SJSA1 (cell line): ENCODE measurements around the gene SLC38A6. TPM values are rescaled to one million over a fixed set of nuclear protein-coding genes. Genes with fewer than 3 reads are reported as not detected.

Experiments used
- DNase-seq, 2 experiments: peaks; one replicate each; pipeline ENCODE4 v3.0.0-alpha.2; 2015 to 2020; ENCODE audit warnings: low spot score in 2 of 2, low read depth in 1 of 2
- H3K27ac ChIP-seq: fragments of 250-450 bp; sonication (Bioruptor Pico); 2 replicates; pipeline ENCODE4 v1.5.1; 2020; ENCODE audit warnings: mild to moderate bottlenecking, moderate library complexity
- H3K27me3 ChIP-seq: fragments of 250-450 bp; sonication (Bioruptor Pico); replicated peaks from 2 replicates; pipeline ENCODE4 v1.5.1; 2020; ENCODE audit warnings: mild to moderate bottlenecking, moderate library complexity
- H3K36me3 ChIP-seq: fragments of 250-450 bp; sonication (Bioruptor Pico); 2 replicates; pipeline ENCODE4 v1.5.1; 2020; ENCODE audit warnings: mild to moderate bottlenecking
- H3K4me1 ChIP-seq: fragments of 250-450 bp; sonication (Bioruptor Pico); replicated peaks from 2 replicates; pipeline ENCODE4 v1.6.1; 2021; ENCODE audit warnings: mild to moderate bottlenecking
- H3K4me3 ChIP-seq: fragments of 250-450 bp; sonication (Bioruptor Pico); 2 replicates; pipeline ENCODE4 v1.5.1; 2020; ENCODE audit warnings: mild to moderate bottlenecking
- H3K9me3 ChIP-seq: fragments of 250-450 bp; sonication (Bioruptor Pico); replicated peaks from 2 replicates; pipeline ENCODE4 v1.5.1; 2020; ENCODE audit warnings: mild to moderate bottlenecking
- total RNA-seq: library from RNA; depleted of rRNA; stranded (reverse); fragments of >200 nt; shearing (Covaris generic); gene quantifications from 2 replicates; pipeline ENCODE4 v1.2.3, GENCODE V29; 2014; rRNA removed

SLC38A6 gene
- total RNA-seq: 16.8 and 22.8 TPM in 2 replicates

- no peaks in the 10 kb centered on the region for H3K27me3 ChIP-seq
- H3K4me1 ChIP-seq: peaks cover 14% of the 10 kb centered on the region
- peak within 1 kb of the TSS; percentile 73 for H3K4me3 ChIP-seq
- H3K27ac ChIP-seq: peak within 1 kb of the TSS; percentile 86
- DNase-seq: peak; percentile 93 to 96
- H3K36me3 ChIP-seq: peaks cover 49% of the 10 kb centered on the region
- no peaks in the 10 kb centered on the region for H3K9me3 ChIP-seq
Observed at GRCh38 chr14:60980811-60981632, at the start of gene SLC38A6, which contains the start of gene TRMT5. Gene SLC38A6 (plus strand): TSS chr14:60981245. CDS start chr14:60981278, 33 bp downstream. Gene TRMT5 (minus strand): TSS chr14:60981079. CDS start chr14:60980973, 106 bp downstream.

- H3K36me3 ChIP-seq: no peaks in the 10 kb centered on the region
- H3K27ac ChIP-seq: no peak overlapping the region
- H3K27me3 ChIP-seq: no peaks in the 10 kb centered on the region
- H3K4me1 ChIP-seq: no peaks in the 10 kb centered on the region
- DNase-seq: no peak
- H3K4me3 ChIP-seq: no peak overlapping the region
- H3K9me3 ChIP-seq: no peaks in the 10 kb centered on the region
Observed at GRCh38 chr14:60933920-60934655, 47.0 kb upstream of the SLC38A6 start.

GRCh38 chr14:60935319-60935718 lies 45.7 kb upstream of the SLC38A6 start:
- no peaks in the 10 kb centered on the region for H3K27me3 ChIP-seq
- H3K4me1 ChIP-seq: no peaks in the 10 kb centered on the region
- no peak for DNase-seq
- no peaks in the 10 kb centered on the region for H3K9me3 ChIP-seq
- H3K27ac ChIP-seq: no peak overlapping the region
- H3K4me3 ChIP-seq: no peak overlapping the region
- no peaks in the 10 kb centered on the region for H3K36me3 ChIP-seq

- DNase-seq: no peak
- H3K27me3 ChIP-seq: no peaks in the 10 kb centered on the region
- peaks cover 4% of the 10 kb centered on the region; the same call in 1 of the 2 replicates for H3K4me1 ChIP-seq
- H3K4me3 ChIP-seq: no peak overlapping the region
- H3K9me3 ChIP-seq: no peaks in the 10 kb centered on the region
- H3K27ac ChIP-seq: no peak overlapping the region
- no peaks in the 10 kb centered on the region for H3K36me3 ChIP-seq
Observed at GRCh38 chr14:60943637-60944032, 37.4 kb upstream of the SLC38A6 start.

GRCh38 chr14:60944204-60944603 lies 36.8 kb upstream of the SLC38A6 start:
- no peaks in the 10 kb centered on the region for H3K9me3 ChIP-seq
- peaks cover 4% of the 10 kb centered on the region; the same call in 1 of the 2 replicates for H3K4me1 ChIP-seq
- H3K4me3 ChIP-seq: no peak overlapping the region
- H3K27ac ChIP-seq: no peak overlapping the region
- no peaks in the 10 kb centered on the region for H3K36me3 ChIP-seq
- no peaks in the 10 kb centered on the region for H3K27me3 ChIP-seq
- DNase-seq: no peak

- Histone ChIP-seq H3K36me3 (no peaks in the 10 kb centered on the region), H3K4me1 (peaks cover 4% of the 10 kb centered on the region; the same call in 1 of the 2 replicates), H3K27ac (no peak overlapping the region), H3K4me3 (no peak overlapping the region), H3K9me3 (no peaks in the 10 kb centered on the region), H3K27me3 (no peaks in the 10 kb centered on the region)
- DNase-seq: no peak
Observed at GRCh38 chr14:60945984-60946383, 35.1 kb upstream of the SLC38A6 start.

- Histone ChIP-seq H3K36me3 (no peaks in the 10 kb centered on the region), H3K4me3 (no peak overlapping the region), H3K4me1 (peaks cover 4% of the 10 kb centered on the region; the same call in 1 of the 2 replicates), H3K9me3 (no peaks in the 10 kb centered on the region), H3K27me3 (no peaks in the 10 kb centered on the region), H3K27ac (no peak overlapping the region)
- DNase-seq: no peak
Observed at GRCh38 chr14:60946773-60947172, 34.3 kb upstream of the SLC38A6 start.

- Histone ChIP-seq H3K4me1 (no peaks in the 10 kb centered on the region), H3K27ac (no peak overlapping the region), H3K9me3 (no peaks in the 10 kb centered on the region; the same call in 1 of the 2 replicates), H3K27me3 (no peaks in the 10 kb centered on the region), H3K4me3 (no peak overlapping the region), H3K36me3 (no peaks in the 10 kb centered on the region)
- no peak for DNase-seq
Observed at GRCh38 chr14:60951776-60952435, 29.1 kb upstream of the SLC38A6 start.

- Histone ChIP-seq H3K9me3 (peaks cover 5% of the 10 kb centered on the region), H3K27me3 (no peaks in the 10 kb centered on the region), H3K36me3 (no peaks in the 10 kb centered on the region), H3K27ac (no peak overlapping the region), H3K4me3 (no peak overlapping the region), H3K4me1 (no peaks in the 10 kb centered on the region)
- no peak for DNase-seq
Observed at GRCh38 chr14:60956202-60956601, 24.8 kb upstream of the SLC38A6 start.

- no peak overlapping the region for H3K27ac ChIP-seq
- no peaks in the 10 kb centered on the region for H3K4me1 ChIP-seq
- no peaks in the 10 kb centered on the region for H3K27me3 ChIP-seq
- DNase-seq: no peak
- no peak overlapping the region for H3K4me3 ChIP-seq
- H3K9me3 ChIP-seq: peaks cover 5% of the 10 kb centered on the region
- no peaks in the 10 kb centered on the region for H3K36me3 ChIP-seq
Observed at GRCh38 chr14:60956632-60957031, 24.4 kb upstream of the SLC38A6 start.

GRCh38 chr14:60958146-60958545 lies 22.9 kb upstream of the SLC38A6 start:
- no peaks in the 10 kb centered on the region for H3K4me1 ChIP-seq
- peaks cover 5% of the 10 kb centered on the region for H3K9me3 ChIP-seq
- H3K27me3 ChIP-seq: no peaks in the 10 kb centered on the region
- H3K4me3 ChIP-seq: no peak overlapping the region
- H3K27ac ChIP-seq: no peak overlapping the region
- no peaks in the 10 kb centered on the region for H3K36me3 ChIP-seq
- no peak for DNase-seq

- Histone ChIP-seq H3K36me3 (no peaks in the 10 kb centered on the region), H3K4me3 (no peak overlapping the region), H3K4me1 (peaks cover 13% of the 10 kb centered on the region), H3K27ac (no peak overlapping the region), H3K9me3 (no peaks in the 10 kb centered on the region), H3K27me3 (no peaks in the 10 kb centered on the region)
- no peak for DNase-seq
Observed at GRCh38 chr14:60963761-60964160, 17.3 kb upstream of the SLC38A6 start.

- Histone ChIP-seq H3K27ac (no peak overlapping the region), H3K27me3 (no peaks in the 10 kb centered on the region), H3K36me3 (peaks cover under 1% of the 10 kb centered on the region; the same call in 1 of the 2 replicates), H3K4me3 (no peak overlapping the region), H3K9me3 (no peaks in the 10 kb centered on the region), H3K4me1 (peaks cover 13% of the 10 kb centered on the region)
- DNase-seq: peak in 1 of 2 experiments; percentile 11
Observed at GRCh38 chr14:60964904-60965303, 16.1 kb upstream of the SLC38A6 start.
